Subcutaneous adipose tissue (tissue), 4 donors: Measurements from ENCODE around the gene ILF3. TPM values are rescaled to one million over a fixed set of nuclear protein-coding genes. Genes with fewer than 3 reads are reported as not detected.

ENCODE experiments used
- CTCF ChIP-seq: fragments of 450-650 bp; IDR thresholded peaks from one replicate; pipeline ENCODE4 v1.5.1; 2016; ENCODE audit warnings: low read depth, mild to moderate bottlenecking, control low read depth, antibody characterized with exemption, moderate library complexity
- total RNA-seq, 4 donors: library from RNA; depleted of rRNA; stranded (reverse); fragments of >200 nt; gene quantifications; one replicate each; pipeline ENCODE4 v1.1.0, GENCODE V29; 2016

Gene ILF3
- total RNA-seq, 4 donors from 2014 or later, result 56.8 to 103 (median 77.7) TPM

DNA sequence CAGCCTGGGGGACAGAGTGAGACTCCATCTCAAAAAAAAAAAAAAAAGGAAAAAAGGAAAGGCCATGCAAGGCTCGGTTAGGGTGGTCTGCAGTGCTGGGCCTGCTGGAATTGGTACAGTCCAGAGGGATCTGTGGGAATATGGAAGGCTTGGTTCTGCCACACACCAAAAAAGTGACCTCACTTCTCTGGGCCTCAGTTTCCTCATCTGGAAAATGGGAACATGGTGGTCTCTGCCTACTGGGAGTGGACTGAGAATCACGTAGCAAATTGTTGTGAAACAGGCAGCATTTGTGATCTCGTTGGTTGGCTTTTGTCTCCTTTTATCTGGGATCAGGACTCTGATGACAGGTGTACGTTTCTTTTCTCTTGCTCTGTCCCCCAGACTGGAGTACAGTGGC, 71.3 kb downstream of the ILF3 start:
- no peak for TF ChIP-seq CTCF

DNA sequence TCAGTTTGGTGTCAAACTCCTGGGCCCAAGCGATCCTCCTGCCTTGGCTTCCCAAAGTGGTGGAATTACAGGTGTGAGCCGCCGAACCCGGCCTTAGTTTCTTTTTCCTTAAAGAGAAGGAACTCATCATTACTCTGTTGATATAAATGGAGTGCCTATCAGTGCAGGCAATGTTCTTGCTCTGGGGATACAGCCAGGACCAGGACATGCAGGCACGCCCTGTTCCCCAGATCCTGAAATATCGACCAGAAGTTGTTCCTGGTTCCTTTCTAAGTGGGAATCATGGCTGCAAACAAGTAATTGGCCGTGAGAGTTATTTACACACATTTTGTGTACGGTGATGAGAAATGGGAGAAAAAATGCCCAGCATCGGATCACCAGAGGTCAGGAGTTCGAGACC, 72.1 kb downstream of the ILF3 start:
- no peak for TF ChIP-seq CTCF

- TF ChIP-seq CTCF, result no peak
Measured at GRCh38 chr19:10727685-10728201, 73.6 kb downstream of the ILF3 start.

DNA sequence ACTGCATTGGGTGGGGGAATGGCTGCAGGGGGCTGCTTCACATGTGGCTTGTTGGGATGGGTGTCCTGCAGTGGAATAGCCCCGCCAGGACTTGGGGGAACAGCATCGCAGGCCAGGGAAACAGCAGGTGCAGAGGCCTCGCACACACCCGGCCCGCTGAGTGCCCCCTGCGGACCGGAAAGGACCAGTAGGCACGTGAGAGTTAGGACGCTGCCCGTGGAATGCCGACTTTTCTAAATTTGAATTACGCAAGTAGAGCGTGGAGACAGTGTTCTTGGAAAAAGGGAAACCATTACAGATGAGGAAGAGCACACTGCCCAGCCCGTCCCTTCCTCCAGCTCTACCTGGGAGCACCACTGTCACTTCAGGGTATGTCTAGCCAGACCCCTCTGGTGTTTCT, 75.3 kb downstream of the ILF3 start:
- no peak for TF ChIP-seq CTCF

DNA sequence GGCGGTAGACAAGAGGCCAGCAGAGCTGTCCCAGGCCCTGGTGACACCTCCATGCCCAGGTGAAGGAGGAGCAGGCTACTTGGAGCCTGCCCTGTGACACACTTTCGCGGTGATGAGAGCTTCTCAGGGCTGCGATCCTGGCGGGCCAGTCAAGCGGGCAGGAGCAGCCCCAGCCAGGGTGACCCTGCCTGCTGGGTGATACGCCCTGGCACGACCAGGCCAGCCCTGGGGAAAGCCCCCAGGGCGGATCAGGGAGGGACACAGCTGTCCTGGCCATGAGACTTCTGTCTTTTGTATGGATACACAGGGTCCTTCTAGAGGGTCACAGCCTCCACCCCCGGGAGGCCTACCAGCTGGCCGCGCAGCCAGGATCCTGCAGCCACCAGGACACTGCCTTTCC, 76.8 kb downstream of the ILF3 start:
- TF ChIP-seq CTCF, result no peak

DNA sequence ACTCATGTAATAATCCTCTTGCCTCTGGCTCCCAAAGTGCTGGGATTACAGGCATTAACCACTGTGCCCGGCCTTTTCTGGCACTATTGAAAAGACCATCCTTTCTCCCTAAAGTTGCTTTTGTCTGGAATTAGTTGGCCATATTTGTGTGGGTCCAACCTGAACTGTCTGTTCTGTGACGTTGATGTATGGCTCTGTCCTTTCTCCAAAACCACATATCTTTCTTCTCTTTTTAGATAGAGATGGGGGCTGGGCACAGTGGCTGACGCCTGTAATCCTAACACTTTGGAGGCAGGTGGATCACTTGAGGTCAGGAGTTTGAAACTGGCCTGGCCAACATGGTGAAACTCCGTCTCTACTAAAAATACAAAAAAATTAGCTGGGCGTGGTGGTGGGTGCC, 81.6 kb downstream of the ILF3 start:
- TF ChIP-seq CTCF, result no peak

DNA sequence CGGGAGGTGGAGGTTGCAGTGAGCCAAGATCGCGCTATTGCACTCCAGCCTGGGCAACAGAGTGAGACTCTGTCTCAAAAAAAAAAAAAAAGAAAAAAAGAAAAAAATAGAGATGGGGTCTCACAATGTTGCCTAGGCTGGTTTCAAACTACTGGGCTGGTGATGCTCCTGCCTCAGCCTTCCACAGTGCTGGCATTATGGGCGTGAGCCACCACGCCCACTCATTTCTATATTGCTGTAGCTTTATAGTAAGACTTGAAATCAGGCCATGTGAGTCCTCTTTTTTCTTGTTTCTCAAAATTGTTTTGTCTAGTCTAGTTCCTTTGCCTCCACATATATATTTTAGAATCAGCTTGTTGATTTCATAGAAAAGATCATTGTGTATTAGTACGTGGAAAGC, 82.0 kb downstream of the ILF3 start:
- TF ChIP-seq CTCF, result no peak
